Suppressor macrophage (primary cell): ENCODE results near the gene BABAM2.
"Not testable (repeated sequence)": the region's sequence is repeated elsewhere in the genome, so short reads cannot be mapped to it uniquely, and the experiment has no call there.

Source experiments
- DNase-seq, 4 experiments: peaks; one replicate each; pipeline ENCODE4 v3.0.0-alpha.2; 2020 to 2022
- total RNA-seq, 17 experiments: gene quantifications; one replicate each; lab custom pipeline; 2026; ENCODE audit warnings: mixed read lengths in 6 of 17, inconsistent platforms in 3 of 17; lab: John Stamatoyannopoulos, UW

Gene BABAM2
- total RNA-seq: 9.6 to 26.9 (median 18.3) reads per million in 17 experiments

DNA sequence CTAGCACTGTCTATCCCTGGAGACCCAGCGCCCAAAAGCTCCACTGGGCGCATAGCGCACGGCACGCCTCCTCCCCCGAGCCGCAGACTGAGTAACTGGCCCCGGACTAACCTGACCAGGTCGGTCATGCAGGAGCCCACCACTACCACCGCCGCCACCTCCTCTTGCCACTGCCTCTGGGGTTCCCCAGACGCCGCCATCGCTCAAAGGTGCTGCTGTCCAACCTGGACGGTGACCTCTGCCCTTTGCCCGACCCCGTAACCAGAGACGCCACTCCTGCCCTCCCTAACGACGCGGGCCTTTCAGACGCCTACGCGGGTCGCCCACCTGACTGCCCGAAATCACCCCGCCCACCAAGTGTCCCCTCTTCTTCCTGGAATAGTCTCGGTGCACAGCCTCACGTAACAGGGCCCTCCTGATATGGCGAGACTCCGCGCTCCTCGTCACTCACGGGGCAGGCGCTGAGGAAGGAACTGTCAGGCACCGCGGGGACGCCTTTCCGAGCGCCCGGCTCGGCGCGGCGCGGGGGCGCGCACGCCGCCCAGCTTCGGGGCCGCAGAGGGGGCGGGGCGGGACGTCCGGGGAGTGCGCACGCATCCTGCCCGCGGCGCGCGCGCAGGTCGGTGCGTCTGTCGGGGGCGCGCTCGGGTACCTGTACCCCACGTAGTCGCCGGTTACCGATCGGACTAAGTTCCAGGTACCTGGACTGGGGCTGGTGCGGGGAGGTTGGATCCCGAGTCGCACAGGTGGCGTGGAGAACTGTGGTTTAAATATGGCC, at the start of gene BABAM2, which contains the start of gene RBKS:
TSS of gene BABAM2 (plus strand) at position 584 of the 778 bp plus-strand sequence. CDS start 3,828 bp downstream, outside the sequence.
TSS of gene RBKS (minus strand) at position 242 of the 778 bp plus-strand sequence. CDS start at position 200, 42 bp downstream.
- DNase-seq: peak; percentile 93 to 97 (median 96)

DNA sequence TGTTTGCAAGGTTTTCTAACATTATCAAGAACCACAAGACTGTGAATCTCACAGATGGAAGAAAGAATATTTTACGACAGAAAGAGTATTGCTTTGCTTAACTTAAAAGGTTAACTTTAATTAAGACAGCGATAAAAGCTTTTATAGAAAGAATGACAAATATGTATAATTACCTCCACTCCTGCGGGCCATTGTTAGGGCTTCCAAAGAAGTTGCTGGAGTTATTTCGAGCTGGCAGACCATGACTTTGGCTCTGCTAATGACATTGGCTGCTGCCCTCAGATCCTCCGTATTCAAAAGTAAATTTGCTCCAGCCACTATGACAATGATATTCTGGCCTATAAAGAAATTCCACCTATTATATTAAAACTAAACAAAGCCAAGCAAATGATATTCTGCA, 47.6 kb upstream of the BABAM2 start:
- DNase-seq: no peak

- no peak for DNase-seq
Measured at GRCh38 chr2:27843992-27844391, 46.5 kb upstream of the BABAM2 start.

DNA sequence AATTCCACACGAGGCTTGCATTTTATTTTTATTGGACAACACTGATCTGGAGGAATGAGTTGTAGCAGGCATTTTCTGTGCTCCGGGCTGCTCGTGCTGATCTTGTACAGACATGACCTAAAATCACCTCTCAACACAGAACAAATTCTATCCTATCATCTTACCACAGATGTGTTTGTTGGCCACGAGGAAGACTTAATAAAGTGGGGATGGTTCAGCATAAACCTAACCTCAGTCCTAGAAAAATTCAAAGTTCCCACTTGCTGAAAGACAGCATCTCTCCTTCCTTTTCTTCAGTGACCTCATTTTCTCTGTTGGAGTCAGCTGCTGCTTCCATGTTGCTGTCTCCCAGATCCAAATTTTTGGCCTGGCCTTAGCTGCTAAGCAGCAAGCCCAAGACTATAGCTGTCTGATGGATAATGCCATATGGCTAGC, 45.7 kb upstream of the BABAM2 start:
- DNase-seq: no peak

GRCh38 chr2:27847333-27847732, 43.2 kb upstream of the BABAM2 start:
- DNase-seq: no peak

DNA sequence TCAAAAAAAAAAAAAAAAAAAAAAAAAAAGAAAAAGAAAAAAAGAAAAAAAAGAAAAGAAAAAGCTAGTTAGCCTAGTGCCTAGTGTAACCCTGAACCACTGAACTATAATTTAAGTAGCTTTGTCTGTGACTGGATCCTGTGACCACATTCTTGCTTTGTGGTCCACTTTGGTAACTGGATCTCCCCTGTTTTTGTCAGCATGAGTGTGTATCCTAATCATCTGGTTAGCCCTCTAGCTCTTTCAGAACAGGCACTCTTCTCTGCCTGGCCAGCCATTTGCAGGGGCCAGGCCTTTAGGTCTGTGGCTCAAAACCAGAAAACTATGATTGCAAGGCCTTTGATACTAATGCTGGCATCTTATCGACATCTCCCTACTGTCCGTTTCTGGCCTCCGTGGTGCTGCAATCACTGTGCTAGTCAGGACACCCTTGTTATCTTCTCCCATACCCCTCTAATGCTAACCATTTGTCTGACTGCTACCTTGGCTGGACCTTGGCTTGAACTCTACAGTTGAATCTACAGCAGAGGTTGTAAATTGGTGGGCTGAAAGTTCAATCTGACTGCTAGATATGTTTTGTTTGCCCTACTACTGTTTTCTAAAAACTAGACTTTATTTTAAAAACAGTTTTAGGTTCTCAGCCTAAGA, 40.8 kb upstream of the BABAM2 start:
- DNase-seq: no peak

GRCh38 chr2:27852691-27853090, 37.8 kb upstream of the BABAM2 start:
- DNase-seq: no peak

- DNase-seq: peak; percentile 43 to 73 (median 63)
Measured at GRCh38 chr2:27854229-27854862, 36.2 kb upstream of the BABAM2 start.

GRCh38 chr2:27855476-27855875, 35.1 kb upstream of the BABAM2 start:
- no peak for DNase-seq

DNA sequence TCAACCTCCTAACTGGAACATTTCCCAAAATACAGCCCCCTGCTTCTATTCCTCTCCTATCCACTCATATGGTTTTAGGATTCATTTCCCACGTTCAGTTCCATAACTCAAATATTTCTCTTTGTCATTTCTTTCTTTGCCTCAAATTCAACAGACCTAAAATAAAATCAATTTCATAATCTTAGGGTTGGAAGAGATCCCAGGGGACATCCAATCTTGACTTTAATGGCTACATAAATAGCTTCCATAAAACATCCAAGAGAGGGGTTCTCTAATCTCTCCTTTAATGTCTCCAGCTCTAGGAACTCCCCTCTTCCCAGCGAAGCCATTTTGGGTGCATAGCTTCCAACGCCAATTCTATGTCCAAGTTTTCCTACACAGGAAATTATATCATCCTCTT, 34.1 kb upstream of the BABAM2 start:
- DNase-seq: no peak

DNA sequence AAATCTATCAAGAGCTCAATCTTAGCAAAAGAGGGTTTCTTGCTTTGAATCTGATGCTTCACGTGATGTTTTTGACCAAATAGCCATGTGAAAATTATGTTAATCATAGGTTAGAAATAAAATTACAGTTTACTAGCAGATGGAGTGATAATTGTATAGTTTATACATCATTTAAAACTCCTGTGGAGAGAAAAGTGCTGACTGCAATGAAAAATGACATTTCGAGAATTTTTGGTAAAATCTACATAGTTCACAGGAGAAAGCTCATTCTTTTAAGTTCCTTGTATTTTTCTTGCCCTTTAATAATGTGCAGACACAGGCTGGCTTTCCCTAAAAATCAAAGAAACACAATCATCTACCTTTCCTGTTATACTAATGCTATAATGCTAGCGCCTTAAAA, 33.6 kb upstream of the BABAM2 start:
- DNase-seq: no peak

- DNase-seq: no peak
Measured at GRCh38 chr2:27857417-27858172, 32.9 kb upstream of the BABAM2 start.

DNA sequence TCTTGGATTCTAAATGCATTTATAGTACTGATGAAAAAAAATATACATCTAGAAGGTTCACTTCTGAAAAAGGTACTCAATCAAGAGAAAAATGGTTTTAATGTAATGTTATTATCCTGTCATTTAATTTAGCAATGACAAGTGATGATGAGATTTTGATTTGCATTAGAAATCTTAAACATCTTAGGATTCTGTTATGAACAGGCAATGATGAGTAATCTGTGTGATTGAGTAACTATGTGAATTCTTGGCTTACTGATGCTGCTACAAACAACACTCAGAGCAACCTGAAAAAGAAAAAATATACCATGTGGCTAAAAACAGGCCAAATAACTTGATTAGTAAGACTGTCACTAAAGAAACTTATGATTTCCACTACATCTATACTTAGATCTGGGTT, 30.4 kb upstream of the BABAM2 start:
- DNase-seq: peak in 2 of 4 experiments; percentile 24 to 49

- no peak for DNase-seq
Measured at GRCh38 chr2:27863146-27863545, 27.4 kb upstream of the BABAM2 start.

DNA sequence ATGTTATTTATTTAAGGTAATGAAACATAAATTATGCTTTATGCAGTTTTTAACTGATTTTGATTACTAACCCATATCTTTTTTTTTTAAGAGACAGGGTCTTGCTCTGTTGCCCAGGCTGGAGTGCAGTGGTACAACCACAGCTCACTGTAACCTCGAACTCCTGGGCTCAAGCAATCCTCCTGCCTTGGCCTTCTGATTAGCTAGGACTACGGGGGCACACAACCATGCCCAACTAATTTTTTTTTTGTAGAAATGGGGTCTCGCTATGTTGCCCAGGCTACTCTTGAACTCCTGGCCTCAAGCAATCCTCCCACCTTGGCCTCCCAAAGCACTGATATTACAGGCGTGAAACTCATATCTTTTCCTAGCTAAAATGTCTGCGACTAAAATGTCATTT, 26.6 kb upstream of the BABAM2 start:
- not testable (repeated sequence) for DNase-seq

GRCh38 chr2:27866237-27866636, 24.3 kb upstream of the BABAM2 start:
- DNase-seq: no peak

DNA sequence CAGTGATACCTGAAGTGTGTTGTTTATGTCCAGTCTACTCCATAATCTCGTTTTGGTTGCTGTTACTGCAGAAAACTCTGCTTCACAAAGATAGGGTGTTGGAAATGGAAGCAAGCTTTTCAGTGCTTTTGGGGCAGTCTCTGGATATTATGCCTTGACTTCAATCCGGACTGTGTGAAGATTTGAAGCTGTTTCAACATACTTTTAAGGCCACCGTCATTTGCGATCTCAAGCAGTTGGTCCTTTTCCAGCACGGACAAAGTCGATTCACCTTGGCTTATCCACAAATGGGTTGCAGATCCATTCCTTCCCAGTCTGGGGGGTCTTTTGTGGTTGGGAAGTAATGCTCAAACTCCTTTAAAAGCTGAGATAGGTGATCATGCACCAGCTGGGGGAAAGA, 20.8 kb upstream of the BABAM2 start:
- DNase-seq: no peak

DNA sequence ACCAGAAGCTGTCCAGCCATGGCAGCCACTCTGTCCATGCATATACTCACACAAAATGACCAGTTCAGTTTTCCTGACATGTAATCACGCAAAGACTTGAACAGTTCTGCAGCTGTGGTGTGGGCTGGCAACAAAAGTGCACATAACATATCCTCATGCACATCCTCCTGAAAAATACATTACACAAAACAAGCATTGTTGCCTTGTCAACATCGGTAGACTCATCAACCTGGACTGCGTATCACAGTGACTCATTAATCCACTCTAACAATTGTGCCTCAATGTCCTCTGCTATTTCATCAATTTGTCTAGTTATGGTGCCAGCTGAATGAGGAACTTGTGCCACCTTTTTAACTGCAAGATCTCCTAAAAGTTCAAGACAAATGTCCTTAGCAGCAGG, 19.8 kb upstream of the BABAM2 start:
- no peak for DNase-seq

DNA sequence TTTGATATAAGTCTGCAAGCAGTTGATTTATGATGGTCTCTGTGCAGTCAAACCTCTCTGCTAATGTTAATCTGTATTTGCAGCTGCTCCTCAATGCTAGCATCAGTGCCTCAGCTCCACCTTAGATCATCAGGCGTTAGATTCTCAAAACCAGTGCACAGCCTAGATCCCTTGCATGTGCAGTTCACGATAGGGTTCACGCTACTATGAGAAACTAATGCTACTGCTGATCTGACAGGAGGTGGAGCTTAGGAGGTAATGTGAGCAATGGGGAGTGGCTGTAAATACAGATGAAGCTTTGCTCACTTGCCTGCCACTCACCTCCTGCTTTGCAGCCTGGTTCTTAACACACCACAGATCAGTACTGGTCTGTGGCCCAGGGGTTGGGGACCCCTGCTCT, 18.7 kb upstream of the BABAM2 start:
- DNase-seq: no peak

- no peak for DNase-seq
Measured at GRCh38 chr2:27873091-27873490, 17.4 kb upstream of the BABAM2 start.

DNA sequence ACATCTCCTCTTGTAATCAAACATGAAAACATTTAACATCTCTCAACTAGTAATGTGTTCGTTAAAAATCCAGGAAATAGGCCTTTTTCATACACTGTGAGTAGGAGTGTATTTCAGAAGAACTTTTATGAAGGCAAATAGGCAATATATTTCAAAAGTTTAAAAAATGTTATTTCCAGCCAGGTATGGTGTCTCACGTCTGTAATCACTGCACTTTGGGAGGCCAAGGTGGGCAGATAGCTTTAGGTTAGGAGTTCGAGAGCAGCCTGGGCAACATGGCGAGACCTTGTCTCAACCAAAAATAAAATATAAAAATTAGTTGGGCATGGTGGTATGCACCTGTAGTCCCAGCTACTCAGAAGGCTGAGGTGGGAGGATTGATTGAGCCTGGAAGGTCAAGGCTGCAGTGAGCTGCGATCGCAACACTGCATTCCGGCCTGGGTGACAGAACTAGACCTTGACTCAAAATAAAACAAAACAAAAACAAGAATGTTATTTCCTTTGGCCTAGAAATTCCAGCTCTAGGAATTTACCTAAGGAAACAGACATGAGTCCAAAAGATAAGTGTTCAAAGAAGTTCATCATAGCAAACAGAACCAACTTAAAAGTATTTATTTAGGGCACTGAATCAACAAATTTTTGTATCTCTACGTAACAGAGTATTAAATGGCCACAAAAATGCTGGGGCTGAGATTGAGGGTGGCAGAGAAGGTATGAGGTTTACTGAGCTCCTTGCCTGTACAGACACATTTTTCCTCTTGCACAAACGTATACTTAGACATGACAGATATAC, 15.2 kb upstream of the BABAM2 start:
- no peak for DNase-seq

GRCh38 chr2:27878825-27879224, 11.7 kb upstream of the BABAM2 start:
- no peak for DNase-seq
